Measurements from ENCODE around the gene NKX2-2. TPM values are rescaled to one million over a fixed set of nuclear protein-coding genes. Genes with fewer than 3 reads are reported as not detected.

Gene NKX2-2
- total and polyA plus RNA-seq, 2 of the 8 experiments (the other 6 are each of a cell fraction or from before 2014, with no cell fraction given): not detected

GRCh38 chr20:21562656-21563055, 48.8 kb upstream of the NKX2-2 start (continued):
- TF ChIP-seq CHD7 (IDR thresholded peaks at IDR 0.05; ENCODE audit: insufficient replicate concordance, low read length): no peak
- no peak for TF ChIP-seq EP300 (IDR thresholded peaks at IDR 0.05; ENCODE audit: borderline replicate concordance in 1 of 2, low read depth in 2 of 2, low read length in 2 of 2)
- no peak for TF ChIP-seq TEAD4 (IDR thresholded peaks at IDR 0.05; ENCODE audit: low read depth, low read length)
- TF ChIP-seq EGR1 (IDR thresholded peaks at IDR 0.05; ENCODE audit: borderline replicate concordance, low read depth, low read length): no peak
- no peak for TF ChIP-seq YY1 (IDR thresholded peaks at IDR 0.05; ENCODE audit: low read depth, low read length)
- TF ChIP-seq, protein P1, sequence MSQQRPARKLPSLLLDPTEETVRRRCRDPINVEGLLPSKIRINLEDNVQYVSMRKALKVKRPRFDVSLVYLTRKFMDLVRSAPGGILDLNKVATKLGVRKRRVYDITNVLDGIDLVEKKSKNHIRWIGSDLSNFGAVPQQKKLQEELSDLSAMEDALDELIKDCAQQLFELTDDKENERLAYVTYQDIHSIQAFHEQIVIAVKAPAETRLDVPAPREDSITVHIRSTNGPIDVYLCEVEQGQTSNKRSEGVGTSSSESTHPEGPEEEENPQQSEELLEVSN (IDR thresholded peaks at IDR 0.05): no peak
